Measurements from ENCODE around the gene USPL1. TPM values are rescaled to one million over a fixed set of nuclear protein-coding genes. Genes with fewer than 3 reads are reported as not detected.
"Not testable (repeated sequence)": the region's sequence is repeated elsewhere in the genome, so short reads cannot be mapped to it uniquely, and the experiment has no call there.

The USPL1 gene
- polyA plus RNA-seq, 2 donors, result 4.4 to 6.7 TPM

DNA sequence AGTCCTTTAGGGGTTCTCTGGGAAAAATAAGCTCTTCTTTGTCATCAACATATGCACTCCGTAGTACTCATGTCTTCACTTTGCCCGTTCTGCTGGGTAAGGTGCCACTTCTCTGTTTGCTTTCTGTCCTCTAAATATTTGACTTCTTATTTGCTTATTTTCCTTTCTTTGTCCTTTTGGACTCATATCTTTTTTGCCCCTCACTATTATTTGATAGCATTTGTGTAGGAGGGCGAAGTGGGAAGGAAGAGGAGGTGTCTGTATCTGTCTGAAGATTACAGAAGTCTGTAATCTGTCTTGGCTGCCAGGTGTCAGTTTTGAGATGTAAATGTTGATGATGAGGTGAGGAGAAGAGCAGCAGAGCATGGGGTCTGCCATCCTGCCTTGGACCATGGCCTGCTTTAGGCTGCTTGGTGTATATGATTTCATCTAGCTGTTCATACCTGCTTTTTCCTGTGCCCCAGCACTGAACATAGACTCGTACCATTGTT, 30.8 kb downstream of the USPL1 start:
- no peak overlapping the region for H3K27ac ChIP-seq (ENCODE audit: low read depth in 2 of 2, low read length in 1 of 2)
- 79 to 94% methylated on average over 4 of the region's 4 CpGs for WGBS, 2 donors
- H3K27me3 ChIP-seq (ENCODE audit: control insufficient read depth in 1 of 2, insufficient read depth in 2 of 2, low read length in 2 of 2), result no peaks in the 10 kb centered on the region
- peaks cover 3 to 5% of the 10 kb centered on the region in 2 donors for H3K36me3 ChIP-seq (ENCODE audit: control insufficient read depth in 2 of 2, insufficient read depth in 2 of 2, low read length in 1 of 2)
- no peaks in the 10 kb centered on the region for H3K9me3 ChIP-seq (ENCODE audit: control insufficient read depth in 2 of 2, insufficient read depth in 1 of 2, low read depth in 1 of 2, low read length in 1 of 2)
- H3K4me1 ChIP-seq (ENCODE audit: control insufficient read depth in 2 of 2, insufficient read depth in 2 of 2, low read length in 1 of 2), result no peaks in the 10 kb centered on the region
- H3K4me3 ChIP-seq (ENCODE audit: low read depth in 1 of 2, low read length in 2 of 2), result no peak overlapping the region

DNA sequence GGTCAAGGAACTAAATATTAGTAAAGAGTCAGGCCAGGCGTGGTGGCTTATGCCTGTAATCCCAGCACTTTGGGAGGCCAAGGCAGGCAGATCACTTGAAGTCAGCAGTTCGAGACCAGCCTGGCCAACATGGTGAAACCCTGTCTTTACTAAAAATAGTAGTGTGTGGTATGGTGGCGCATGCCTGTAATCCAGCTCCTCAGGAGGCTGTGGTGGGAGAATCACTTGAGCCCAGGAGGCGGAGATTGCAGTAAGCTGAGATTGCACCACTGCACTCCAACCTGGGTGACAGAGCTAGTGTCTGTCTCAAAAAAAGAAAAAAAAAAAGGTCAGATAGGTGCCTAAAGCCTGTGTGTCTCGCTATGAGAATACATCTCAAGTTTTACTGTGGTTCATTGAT, 33.9 kb downstream of the USPL1 start:
- not testable (repeated sequence) for H3K9me3 ChIP-seq (ENCODE audit: control insufficient read depth in 2 of 2, insufficient read depth in 1 of 2, low read depth in 1 of 2, low read length in 1 of 2); H3K4me1 ChIP-seq (ENCODE audit: control insufficient read depth in 2 of 2, insufficient read depth in 2 of 2, low read length in 1 of 2); H3K4me3 ChIP-seq (ENCODE audit: low read depth in 1 of 2, low read length in 2 of 2); H3K27ac ChIP-seq (ENCODE audit: low read depth in 2 of 2, low read length in 1 of 2); H3K36me3 ChIP-seq (ENCODE audit: control insufficient read depth in 2 of 2, insufficient read depth in 2 of 2, low read length in 1 of 2); H3K27me3 ChIP-seq (ENCODE audit: control insufficient read depth in 1 of 2, insufficient read depth in 2 of 2, low read length in 2 of 2)
- WGBS, 2 donors, result 91 to 92% methylated on average over 5 of the region's 5 CpGs

DNA sequence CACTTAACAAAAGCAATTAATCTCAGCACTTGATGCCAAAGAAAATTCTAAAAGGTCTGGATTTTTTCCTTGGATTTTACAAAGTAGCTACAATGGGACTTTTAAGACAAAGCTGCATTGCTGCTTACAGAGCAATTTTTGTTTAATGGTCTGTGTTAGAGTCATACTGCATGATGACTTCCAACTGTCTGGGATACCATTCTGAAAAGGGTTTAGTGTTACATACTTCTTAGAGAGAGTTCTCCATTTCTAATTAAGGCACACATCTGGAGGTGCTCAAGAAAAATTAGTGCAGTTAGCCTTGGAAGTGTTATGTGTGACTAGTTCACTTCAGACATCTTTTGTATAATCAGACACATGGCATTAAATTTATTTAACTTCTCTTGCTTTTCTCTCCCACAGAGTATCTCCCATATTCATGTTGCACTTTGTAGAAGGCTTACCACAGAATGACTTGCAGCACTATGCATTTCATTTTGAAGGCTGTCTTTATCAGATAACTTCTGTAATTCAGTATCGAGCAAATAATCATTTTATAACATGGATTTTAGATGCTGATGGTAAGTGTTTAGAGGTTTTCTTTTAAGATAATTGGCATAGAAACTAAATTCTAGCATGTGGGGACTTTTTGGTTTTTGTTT, 35.1 kb downstream of the USPL1 start:
- 74 to 85% methylated on average over 1 of the region's 1 CpG for WGBS, 2 donors
- H3K27ac ChIP-seq (ENCODE audit: low read depth in 2 of 2, low read length in 1 of 2), result no peak overlapping the region
- no peaks in the 10 kb centered on the region for H3K9me3 ChIP-seq (ENCODE audit: control insufficient read depth in 2 of 2, insufficient read depth in 1 of 2, low read depth in 1 of 2, low read length in 1 of 2)
- no peaks in the 10 kb centered on the region for H3K27me3 ChIP-seq (ENCODE audit: control insufficient read depth in 1 of 2, insufficient read depth in 2 of 2, low read length in 2 of 2)
- no peak overlapping the region for H3K4me3 ChIP-seq (ENCODE audit: low read depth in 1 of 2, low read length in 2 of 2)
- peaks cover 4% of the 10 kb centered on the region in 2 donors for H3K36me3 ChIP-seq (ENCODE audit: control insufficient read depth in 2 of 2, insufficient read depth in 2 of 2, low read length in 1 of 2)
- H3K4me1 ChIP-seq (ENCODE audit: control insufficient read depth in 2 of 2, insufficient read depth in 2 of 2, low read length in 1 of 2), result no peaks in the 10 kb centered on the region

DNA sequence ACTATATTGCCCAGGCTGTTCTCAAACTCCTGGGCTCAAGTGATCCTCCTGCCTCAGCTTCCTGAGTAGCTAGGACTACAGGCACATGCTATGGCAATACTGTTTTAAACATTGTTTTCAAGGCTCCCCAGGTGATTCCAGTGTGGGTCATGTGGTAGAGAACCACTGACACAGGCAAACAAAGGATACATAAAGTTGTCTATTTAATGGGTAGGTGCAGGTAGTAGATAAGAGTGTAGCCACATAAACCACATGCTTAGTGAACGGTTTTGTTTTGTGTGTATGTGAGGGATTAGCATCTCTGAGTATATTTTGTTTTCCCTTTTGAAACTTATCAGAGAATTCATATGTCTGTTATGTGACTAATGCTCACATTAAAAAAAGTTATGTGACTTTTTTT, 36.7 kb downstream of the USPL1 start:
- no peaks in the 10 kb centered on the region for H3K9me3 ChIP-seq (ENCODE audit: control insufficient read depth in 2 of 2, insufficient read depth in 1 of 2, low read depth in 1 of 2, low read length in 1 of 2)
- H3K36me3 ChIP-seq (ENCODE audit: control insufficient read depth in 2 of 2, insufficient read depth in 2 of 2, low read length in 1 of 2), result peaks cover 4 to 9% of the 10 kb centered on the region in 2 donors
- no peaks in the 10 kb centered on the region for H3K27me3 ChIP-seq (ENCODE audit: control insufficient read depth in 1 of 2, insufficient read depth in 2 of 2, low read length in 2 of 2)
- no peak overlapping the region for H3K27ac ChIP-seq (ENCODE audit: low read depth in 2 of 2, low read length in 1 of 2)
- no peak overlapping the region for H3K4me3 ChIP-seq (ENCODE audit: low read depth in 1 of 2, low read length in 2 of 2)
- no peaks in the 10 kb centered on the region for H3K4me1 ChIP-seq (ENCODE audit: control insufficient read depth in 2 of 2, insufficient read depth in 2 of 2, low read length in 1 of 2)
- 70 to 71% methylated on average over 1 of the region's 1 CpG for WGBS, 2 donors

DNA sequence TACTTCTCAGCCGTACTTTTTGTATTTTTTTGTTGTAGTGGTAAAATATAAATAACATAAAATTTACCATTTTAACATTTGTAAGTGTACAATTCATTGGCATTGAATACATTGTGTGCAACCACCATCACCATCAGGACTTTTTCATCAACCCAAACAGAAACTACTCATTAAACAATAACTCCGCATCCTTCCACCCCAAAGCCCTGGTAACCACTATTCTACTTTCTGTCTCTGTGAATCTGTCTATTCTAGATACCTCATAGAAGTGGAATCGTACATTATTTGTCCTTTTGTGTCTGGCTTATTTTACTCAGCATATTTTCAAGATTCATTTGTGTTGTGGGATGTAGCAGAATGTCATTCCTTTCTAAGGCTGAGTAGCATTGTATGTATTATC, 38.5 kb downstream of the USPL1 start:
- H3K9me3 ChIP-seq (ENCODE audit: control insufficient read depth in 2 of 2, insufficient read depth in 1 of 2, low read depth in 1 of 2, low read length in 1 of 2), result no peaks in the 10 kb centered on the region
- H3K4me1 ChIP-seq (ENCODE audit: control insufficient read depth in 2 of 2, insufficient read depth in 2 of 2, low read length in 1 of 2), result no peaks in the 10 kb centered on the region
- no peaks in the 10 kb centered on the region for H3K27me3 ChIP-seq (ENCODE audit: control insufficient read depth in 1 of 2, insufficient read depth in 2 of 2, low read length in 2 of 2)
- peaks cover 6 to 9% of the 10 kb centered on the region in 2 donors for H3K36me3 ChIP-seq (ENCODE audit: control insufficient read depth in 2 of 2, insufficient read depth in 2 of 2, low read length in 1 of 2)
- 90 to 92% methylated on average over 3 of the region's 3 CpGs for WGBS, 2 donors
- H3K27ac ChIP-seq (ENCODE audit: low read depth in 2 of 2, low read length in 1 of 2), result no peak overlapping the region
- no peak overlapping the region for H3K4me3 ChIP-seq (ENCODE audit: low read depth in 1 of 2, low read length in 2 of 2)

DNA sequence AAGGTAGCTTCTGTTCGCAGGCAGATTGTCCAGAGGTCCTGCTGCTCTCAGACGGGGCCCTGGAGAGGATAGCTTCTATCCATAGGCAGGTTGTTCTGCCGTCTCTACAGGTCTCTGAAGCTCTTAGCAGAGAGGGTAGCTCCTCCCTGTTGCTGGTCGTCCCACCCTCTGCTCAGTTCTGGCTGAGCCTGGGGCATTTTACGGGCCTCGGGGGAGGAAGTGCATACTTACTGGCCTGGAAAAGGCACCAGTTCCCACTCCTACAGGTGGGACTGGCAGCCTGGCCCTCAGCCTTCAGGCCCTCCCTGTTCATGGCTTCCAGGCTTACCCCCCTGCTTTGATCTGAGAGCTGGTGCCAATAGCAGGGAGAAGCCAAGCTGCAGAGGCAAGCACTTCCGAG, 42.3 kb downstream of the USPL1 start:
- no peak overlapping the region for H3K4me3 ChIP-seq (ENCODE audit: low read depth in 1 of 2, low read length in 2 of 2)
- no peaks in the 10 kb centered on the region for H3K4me1 ChIP-seq (ENCODE audit: control insufficient read depth in 2 of 2, insufficient read depth in 2 of 2, low read length in 1 of 2)
- H3K9me3 ChIP-seq (ENCODE audit: control insufficient read depth in 2 of 2, insufficient read depth in 1 of 2, low read depth in 1 of 2, low read length in 1 of 2), result no peaks in the 10 kb centered on the region
- H3K27ac ChIP-seq (ENCODE audit: low read depth in 2 of 2, low read length in 1 of 2), result no peak overlapping the region
- H3K36me3 ChIP-seq (ENCODE audit: control insufficient read depth in 2 of 2, insufficient read depth in 2 of 2, low read length in 1 of 2), result peaks cover 5 to 9% of the 10 kb centered on the region in 2 donors
- 52 to 73% methylated on average over 7 of the region's 7 CpGs for WGBS, 2 donors
- no peaks in the 10 kb centered on the region for H3K27me3 ChIP-seq (ENCODE audit: control insufficient read depth in 1 of 2, insufficient read depth in 2 of 2, low read length in 2 of 2)

DNA sequence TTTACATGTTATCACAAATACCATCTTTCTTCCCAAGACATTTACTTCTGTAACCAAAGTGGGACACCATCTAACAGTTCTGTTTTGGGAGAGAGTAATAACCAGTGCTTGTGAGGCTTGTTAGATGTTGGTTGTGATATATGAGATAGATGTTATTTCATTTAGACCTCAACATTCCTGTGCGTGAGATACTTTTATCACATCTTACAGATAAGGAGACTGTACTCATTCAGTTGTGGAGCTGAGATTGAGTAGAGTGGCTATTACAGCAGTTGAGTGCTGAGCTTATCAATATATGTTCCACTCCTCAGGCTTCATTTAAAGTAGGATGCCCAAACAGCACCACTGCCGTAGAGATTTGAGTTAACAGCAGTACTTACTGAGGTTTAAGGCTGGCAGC, 43.1 kb downstream of the USPL1 start:
- Histone ChIP-seq H3K27me3 (ENCODE audit: control insufficient read depth in 1 of 2, insufficient read depth in 2 of 2, low read length in 2 of 2) (no peaks in the 10 kb centered on the region), H3K36me3 (ENCODE audit: control insufficient read depth in 2 of 2, insufficient read depth in 2 of 2, low read length in 1 of 2) (peaks cover 5 to 9% of the 10 kb centered on the region in 2 donors), H3K4me1 (ENCODE audit: control insufficient read depth in 2 of 2, insufficient read depth in 2 of 2, low read length in 1 of 2) (no peaks in the 10 kb centered on the region), H3K27ac (ENCODE audit: low read depth in 2 of 2, low read length in 1 of 2) (no peak overlapping the region), H3K9me3 (ENCODE audit: control insufficient read depth in 2 of 2, insufficient read depth in 1 of 2, low read depth in 1 of 2, low read length in 1 of 2) (no peaks in the 10 kb centered on the region), H3K4me3 (ENCODE audit: low read depth in 1 of 2, low read length in 2 of 2) (no peak overlapping the region)
- WGBS, 2 donors, result 79 to 92% methylated on average over 2 of the region's 2 CpGs

DNA sequence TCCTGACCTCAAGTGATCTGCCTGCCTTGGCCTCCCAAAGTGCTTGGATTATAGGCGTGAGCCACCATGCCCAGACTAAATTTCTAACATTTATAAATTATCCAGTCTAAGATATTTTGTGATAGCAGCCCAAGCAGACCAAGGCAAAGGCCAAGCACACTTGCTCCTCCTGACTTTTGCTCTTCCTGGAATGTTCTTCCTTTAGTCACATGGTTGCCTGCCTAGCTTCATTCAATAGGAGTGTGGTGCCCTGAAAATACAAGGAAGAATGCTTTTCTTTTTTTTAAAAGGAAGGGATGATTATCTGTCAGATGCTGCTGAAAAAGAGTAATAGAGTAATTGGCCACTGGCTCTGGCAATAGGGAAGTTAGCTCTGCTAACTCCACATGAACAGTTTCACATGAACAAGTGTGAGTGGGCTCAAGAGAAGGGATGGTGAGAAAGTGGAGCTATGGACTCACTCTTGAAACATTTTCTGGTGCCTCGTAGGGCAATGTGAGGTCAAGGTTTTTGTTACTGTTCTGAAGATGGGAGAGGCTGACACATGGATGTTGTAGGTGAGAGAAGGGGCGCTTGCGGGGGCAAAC, 47.1 kb downstream of the USPL1 start:
- no peak overlapping the region for H3K4me3 ChIP-seq (ENCODE audit: low read depth in 1 of 2, low read length in 2 of 2)
- peaks cover 0 to 2% of the 10 kb centered on the region in 2 donors for H3K36me3 ChIP-seq (ENCODE audit: control insufficient read depth in 2 of 2, insufficient read depth in 2 of 2, low read length in 1 of 2)
- 93 to 100% methylated on average over 4 of the region's 4 CpGs for WGBS, 2 donors
- H3K27me3 ChIP-seq (ENCODE audit: control insufficient read depth in 1 of 2, insufficient read depth in 2 of 2, low read length in 2 of 2), result no peaks in the 10 kb centered on the region
- no peaks in the 10 kb centered on the region for H3K4me1 ChIP-seq (ENCODE audit: control insufficient read depth in 2 of 2, insufficient read depth in 2 of 2, low read length in 1 of 2)
- no peak overlapping the region for H3K27ac ChIP-seq (ENCODE audit: low read depth in 2 of 2, low read length in 1 of 2)
- H3K9me3 ChIP-seq (ENCODE audit: control insufficient read depth in 2 of 2, insufficient read depth in 1 of 2, low read depth in 1 of 2, low read length in 1 of 2), result no peaks in the 10 kb centered on the region

DNA sequence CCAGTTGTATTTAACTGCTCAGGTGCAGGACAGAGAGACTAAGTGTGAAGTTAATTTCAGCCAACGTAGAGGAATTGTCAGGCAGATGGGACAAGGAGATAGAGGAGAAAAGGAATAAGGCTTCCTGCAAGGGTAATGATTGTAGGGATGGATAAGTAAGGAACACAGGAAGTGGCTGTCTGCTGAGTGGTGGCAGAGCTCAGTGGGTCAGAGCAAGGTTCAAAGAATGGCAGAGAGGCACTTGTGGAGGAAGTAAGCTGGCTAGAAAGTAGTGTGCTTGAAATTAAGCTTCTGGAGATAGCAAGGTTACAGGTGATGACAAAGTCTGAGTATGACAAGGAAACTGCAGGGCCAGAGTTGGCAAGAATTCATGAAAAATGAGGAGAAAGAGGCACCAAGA, 47.9 kb downstream of the USPL1 start:
- no peak overlapping the region for H3K27ac ChIP-seq (ENCODE audit: low read depth in 2 of 2, low read length in 1 of 2)
- H3K4me3 ChIP-seq (ENCODE audit: low read depth in 1 of 2, low read length in 2 of 2), result no peak overlapping the region
- no peaks in the 10 kb centered on the region for H3K36me3 ChIP-seq (ENCODE audit: control insufficient read depth in 2 of 2, insufficient read depth in 2 of 2, low read length in 1 of 2)
- no peaks in the 10 kb centered on the region for H3K9me3 ChIP-seq (ENCODE audit: control insufficient read depth in 2 of 2, insufficient read depth in 1 of 2, low read depth in 1 of 2, low read length in 1 of 2)
- H3K27me3 ChIP-seq (ENCODE audit: control insufficient read depth in 1 of 2, insufficient read depth in 2 of 2, low read length in 2 of 2), result no peaks in the 10 kb centered on the region
- no peaks in the 10 kb centered on the region for H3K4me1 ChIP-seq (ENCODE audit: control insufficient read depth in 2 of 2, insufficient read depth in 2 of 2, low read length in 1 of 2)
- 67 to 70% methylated on average over 1 of the region's 1 CpG for WGBS, 2 donors

DNA sequence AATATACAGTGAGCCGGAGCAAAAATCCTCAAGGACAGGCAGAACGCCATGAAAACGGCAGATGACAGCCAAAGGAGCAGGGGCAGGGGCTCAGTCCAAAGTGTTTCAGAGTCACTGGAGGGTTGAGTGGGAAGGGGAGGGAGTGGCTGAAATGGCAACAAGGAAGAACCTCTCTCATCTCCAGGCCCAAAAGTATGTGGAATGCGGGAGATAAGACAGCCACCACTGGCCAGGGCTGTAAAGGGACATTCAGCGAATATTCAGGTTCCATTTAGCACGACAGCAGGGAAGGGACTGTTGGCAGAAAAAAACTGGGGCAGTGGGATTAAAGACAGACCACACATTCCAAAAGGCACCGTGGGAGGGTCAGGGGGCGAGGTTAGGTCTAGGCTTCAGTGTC, 48.4 kb downstream of the USPL1 start:
- no peaks in the 10 kb centered on the region for H3K27me3 ChIP-seq (ENCODE audit: control insufficient read depth in 1 of 2, insufficient read depth in 2 of 2, low read length in 2 of 2)
- no peak overlapping the region for H3K27ac ChIP-seq (ENCODE audit: low read depth in 2 of 2, low read length in 1 of 2)
- no peaks in the 10 kb centered on the region for H3K9me3 ChIP-seq (ENCODE audit: control insufficient read depth in 2 of 2, insufficient read depth in 1 of 2, low read depth in 1 of 2, low read length in 1 of 2)
- H3K36me3 ChIP-seq (ENCODE audit: control insufficient read depth in 2 of 2, insufficient read depth in 2 of 2, low read length in 1 of 2), result no peaks in the 10 kb centered on the region
- no peak overlapping the region for H3K4me3 ChIP-seq (ENCODE audit: low read depth in 1 of 2, low read length in 2 of 2)
- no peaks in the 10 kb centered on the region for H3K4me1 ChIP-seq (ENCODE audit: control insufficient read depth in 2 of 2, insufficient read depth in 2 of 2, low read length in 1 of 2)
- 80 to 84% methylated on average over 8 of the region's 8 CpGs for WGBS, 2 donors

All from esophagus (tissue), 2 donors.